Measurements from ENCODE around the gene MEPCE. TPM values are rescaled to one million over a fixed set of nuclear protein-coding genes. Genes with fewer than 3 reads are reported as not detected.

MEPCE gene
- total and polyA plus RNA-seq, 2 experiments from 2014 or later, result 10.0 to 32.6 TPM

DNA sequence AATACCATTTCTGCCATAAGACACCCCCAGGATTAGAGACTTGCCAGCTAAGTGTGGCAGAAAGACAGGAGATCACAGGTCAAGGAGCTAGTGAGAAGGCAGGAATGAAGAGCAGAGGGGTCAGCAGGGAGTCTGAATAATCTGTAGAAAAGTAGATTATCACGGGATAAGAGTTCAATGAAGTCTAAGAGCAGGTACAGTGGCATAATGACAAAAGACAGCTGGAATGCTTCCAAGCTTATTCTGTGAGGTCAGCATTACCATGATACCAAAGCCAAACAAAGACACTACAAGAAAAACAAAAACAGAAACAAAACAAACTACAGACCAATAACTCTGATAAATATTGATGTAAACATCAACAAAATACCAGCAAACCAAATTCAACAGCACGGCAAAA lies 35.6 kb upstream of the MEPCE start (continued):
- TF ChIP-seq ZNF331 (CRISPR knock-in tag; IDR thresholded peaks at IDR 0.05; ENCODE audit: low read depth), result no peak

DNA sequence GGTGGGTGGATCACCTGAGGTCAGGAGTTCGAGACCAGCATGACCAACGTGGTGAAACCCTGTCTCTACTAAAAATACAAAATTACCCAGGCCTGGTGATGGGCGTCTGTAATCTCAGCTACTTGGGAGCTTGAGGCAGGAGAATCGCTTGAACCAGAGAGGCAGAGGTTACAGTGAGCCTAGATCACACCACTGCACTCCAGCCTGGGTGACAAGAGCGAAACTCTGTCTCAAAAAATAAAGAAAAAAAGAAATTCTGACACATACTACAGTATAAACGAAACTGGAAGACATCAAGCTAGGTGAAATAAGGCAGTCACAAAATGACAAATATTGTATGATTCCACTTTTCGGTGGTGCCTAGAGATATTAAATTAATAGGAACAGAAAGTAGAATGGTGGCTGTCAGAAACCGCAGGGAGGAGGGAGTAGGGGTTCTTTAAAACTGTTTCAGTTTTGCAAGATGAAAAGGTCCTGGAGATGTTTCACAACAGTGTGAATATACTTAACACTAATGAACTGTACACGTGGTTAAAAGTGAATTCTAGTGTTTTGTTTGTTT lies 33.1 kb upstream of the MEPCE start:
- peaks cover 19% of the 10 kb centered on the region for H3K4me1 Mint-ChIP-seq

More for the DNA sequence above, 33.1 kb upstream of the MEPCE start:
- ATAC-seq (no peak), DNase-seq (ENCODE audit: low spot score) (no peak)
- Histone ChIP-seq H3K4me3 (no peak overlapping the region), H3K4me1 (ENCODE audit: insufficient read depth) (peaks cover 10% of the 10 kb centered on the region), H3F3A (replicated peaks; ENCODE audit: low read depth) (no peaks in the 10 kb centered on the region), H3K36me3 (ENCODE audit: insufficient read depth) (no peaks in the 10 kb centered on the region), H4K20me1 (replicated peaks; ENCODE audit: insufficient read depth) (no peaks in the 10 kb centered on the region; the same call in 1 of the 2 replicates), H3K4me2 (no peak overlapping the region), H3K79me2 (replicated peaks; ENCODE audit: insufficient read depth) (no peaks in the 10 kb centered on the region), H3K27ac (ENCODE audit: low read depth) (no peak overlapping the region), H3K9me2 (ENCODE audit: insufficient read depth) (no peaks in the 10 kb centered on the region), H3K27me3 (ENCODE audit: insufficient read depth) (0 out of 2 replicates have a peak, but pooled peaks cover 8% of the 10 kb centered on the region), H2AFZ (no peak overlapping the region)
- Mint-ChIP-seq H3K27ac (no peak overlapping the region), H3K27me3 (ENCODE audit: insufficient read depth, low read depth, poor library complexity) (peaks cover 10% of the 10 kb centered on the region), H3K9me3 (no peaks in the 10 kb centered on the region), H3K4me3 (no peak overlapping the region), H3K36me3 (ENCODE audit: low read depth) (no peaks in the 10 kb centered on the region)
- TF ChIP-seq EZH2 (IDR thresholded peaks at IDR 0.05; ENCODE audit: low read depth, unreplicated experiment), result no peak
- TF ChIP-seq CTCF (conservative IDR thresholded peaks at IDR 0.05; ENCODE audit: low read depth in 2 of 2), result no peak
- TF ChIP-seq, protein P1, sequence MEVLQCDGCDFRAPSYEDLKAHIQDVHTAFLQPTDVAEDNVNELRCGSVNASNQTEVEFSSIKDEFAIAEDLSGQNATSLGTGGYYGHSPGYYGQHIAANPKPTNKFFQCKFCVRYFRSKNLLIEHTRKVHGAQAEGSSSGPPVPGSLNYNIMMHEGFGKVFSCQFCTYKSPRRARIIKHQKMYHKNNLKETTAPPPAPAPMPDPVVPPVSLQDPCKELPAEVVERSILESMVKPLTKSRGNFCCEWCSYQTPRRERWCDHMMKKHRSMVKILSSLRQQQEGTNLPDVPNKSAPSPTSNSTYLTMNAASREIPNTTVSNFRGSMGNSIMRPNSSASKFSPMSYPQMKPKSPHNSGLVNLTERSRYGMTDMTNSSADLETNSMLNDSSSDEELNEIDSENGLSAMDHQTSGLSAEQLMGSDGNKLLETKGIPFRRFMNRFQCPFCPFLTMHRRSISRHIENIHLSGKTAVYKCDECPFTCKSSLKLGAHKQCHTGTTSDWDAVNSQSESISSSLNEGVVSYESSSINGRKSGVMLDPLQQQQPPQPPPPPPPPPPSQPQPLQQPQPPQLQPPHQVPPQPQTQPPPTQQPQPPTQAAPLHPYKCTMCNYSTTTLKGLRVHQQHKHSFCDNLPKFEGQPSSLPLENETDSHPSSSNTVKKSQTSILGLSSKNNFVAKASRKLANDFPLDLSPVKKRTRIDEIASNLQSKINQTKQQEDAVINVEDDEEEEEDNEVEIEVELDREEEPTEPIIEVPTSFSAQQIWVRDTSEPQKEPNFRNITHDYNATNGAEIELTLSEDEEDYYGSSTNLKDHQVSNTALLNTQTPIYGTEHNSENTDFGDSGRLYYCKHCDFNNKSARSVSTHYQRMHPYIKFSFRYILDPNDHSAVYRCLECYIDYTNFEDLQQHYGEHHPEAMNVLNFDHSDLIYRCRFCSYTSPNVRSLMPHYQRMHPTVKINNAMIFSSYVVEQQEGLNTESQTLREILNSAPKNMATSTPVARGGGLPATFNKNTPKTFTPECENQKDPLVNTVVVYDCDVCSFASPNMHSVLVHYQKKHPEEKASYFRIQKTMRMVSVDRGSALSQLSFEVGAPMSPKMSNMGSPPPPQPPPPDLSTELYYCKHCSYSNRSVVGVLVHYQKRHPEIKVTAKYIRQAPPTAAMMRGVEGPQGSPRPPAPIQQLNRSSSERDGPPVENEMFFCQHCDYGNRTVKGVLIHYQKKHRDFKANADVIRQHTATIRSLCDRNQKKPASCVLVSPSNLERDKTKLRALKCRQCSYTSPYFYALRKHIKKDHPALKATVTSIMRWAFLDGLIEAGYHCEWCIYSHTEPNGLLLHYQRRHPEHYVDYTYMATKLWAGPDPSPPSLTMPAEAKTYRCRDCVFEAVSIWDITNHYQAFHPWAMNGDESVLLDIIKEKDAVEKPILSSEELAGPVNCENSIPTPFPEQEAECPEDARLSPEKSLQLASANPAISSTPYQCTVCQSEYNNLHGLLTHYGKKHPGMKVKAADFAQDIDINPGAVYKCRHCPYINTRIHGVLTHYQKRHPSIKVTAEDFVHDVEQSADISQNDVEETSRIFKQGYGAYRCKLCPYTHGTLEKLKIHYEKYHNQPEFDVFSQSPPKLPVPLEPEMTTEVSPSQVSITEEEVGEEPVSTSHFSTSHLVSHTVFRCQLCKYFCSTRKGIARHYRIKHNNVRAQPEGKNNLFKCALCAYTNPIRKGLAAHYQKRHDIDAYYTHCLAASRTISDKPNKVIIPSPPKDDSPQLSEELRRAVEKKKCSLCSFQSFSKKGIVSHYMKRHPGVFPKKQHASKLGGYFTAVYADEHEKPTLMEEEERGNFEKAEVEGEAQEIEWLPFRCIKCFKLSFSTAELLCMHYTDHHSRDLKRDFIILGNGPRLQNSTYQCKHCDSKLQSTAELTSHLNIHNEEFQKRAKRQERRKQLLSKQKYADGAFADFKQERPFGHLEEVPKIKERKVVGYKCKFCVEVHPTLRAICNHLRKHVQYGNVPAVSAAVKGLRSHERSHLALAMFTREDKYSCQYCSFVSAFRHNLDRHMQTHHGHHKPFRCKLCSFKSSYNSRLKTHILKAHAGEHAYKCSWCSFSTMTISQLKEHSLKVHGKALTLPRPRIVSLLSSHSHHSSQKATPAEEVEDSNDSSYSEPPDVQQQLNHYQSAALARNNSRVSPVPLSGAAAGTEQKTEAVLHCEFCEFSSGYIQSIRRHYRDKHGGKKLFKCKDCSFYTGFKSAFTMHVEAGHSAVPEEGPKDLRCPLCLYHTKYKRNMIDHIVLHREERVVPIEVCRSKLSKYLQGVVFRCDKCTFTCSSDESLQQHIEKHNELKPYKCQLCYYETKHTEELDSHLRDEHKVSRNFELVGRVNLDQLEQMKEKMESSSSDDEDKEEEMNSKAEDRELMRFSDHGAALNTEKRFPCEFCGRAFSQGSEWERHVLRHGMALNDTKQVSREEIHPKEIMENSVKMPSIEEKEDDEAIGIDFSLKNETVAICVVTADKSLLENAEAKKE (CRISPR knock-in tag; IDR thresholded peaks at IDR 0.05), result no peak
- TF ChIP-seq NANOG (IDR thresholded peaks at IDR 0.05; ENCODE audit: borderline replicate concordance), result no peak
- TF ChIP-seq ZNF114 (CRISPR knock-in tag; IDR thresholded peaks at IDR 0.05), result no peak
- TF ChIP-seq CREB1 (CRISPR knock-in tag; IDR thresholded peaks at IDR 0.05; ENCODE audit: low read depth), result no peak
- TF ChIP-seq REST (IDR thresholded peaks at IDR 0.05; ENCODE audit: unreplicated experiment), result no peak
- no peak for TF ChIP-seq EZH2phosphoT487 (IDR thresholded peaks at IDR 0.05; ENCODE audit: unreplicated experiment)
- no peak for TF ChIP-seq ETS1 (IDR thresholded peaks at IDR 0.05)
- TF ChIP-seq STAT1 (IDR thresholded peaks at IDR 0.05; ENCODE audit: unreplicated experiment), result no peak
- no peak for TF ChIP-seq POLR2AphosphoS5 (IDR thresholded peaks at IDR 0.05; ENCODE audit: low read depth)
- TF ChIP-seq JUNB (IDR thresholded peaks at IDR 0.05; ENCODE audit: unreplicated experiment), result no peak
- no peak for TF ChIP-seq ZNF331 (CRISPR knock-in tag; IDR thresholded peaks at IDR 0.05; ENCODE audit: low read depth)

Measured in GM23338 (cell line).